RWPE1 (cell line): ENCODE results near the gene ATXN10.
A peak's percentile ranks its signal among the peaks of the same experiment; 100 is the strongest.

Source experiments
- CTCF ChIA-PET: fragments of 350-600 bp; sonication (Branson Sonifier 250); formaldehyde crosslinking; extraction: SDS; loops from one replicate; lab custom pipeline; 2021; lab: Yijun Ruan, JAX
- POLR2A ChIA-PET: fragments of 400-600 bp; formaldehyde crosslinking; extraction: SDS; loops from one replicate; lab custom pipeline; 2020; ENCODE audit warnings: antibody characterized with exemption; ENCODE audit not compliant: low non-redundant PET; lab: Yijun Ruan, JAX
- DNase-seq: peaks from one replicate; pipeline ENCODE4 v3.0.0; 2012; ENCODE audit warnings: low spot score
- H3K27ac ChIP-seq: fragments of 450-650 bp; 2 replicates; pipeline ENCODE4 v1.5.1; 2017
- CTCF ChIP-seq: fragments of 450-650 bp; conservative IDR thresholded peaks from 2 replicates; pipeline ENCODE4 v1.5.1; 2017; ENCODE audit warnings: low read depth, mild to moderate bottlenecking

ATXN10 gene

GRCh38 chr22:45684169-45684568 lies 12.5 kb downstream of the ATXN10 start:
- no peak for DNase-seq
- no peak overlapping the region for H3K27ac ChIP-seq
- TF ChIP-seq CTCF, result no peak
- POLR2A ChIA-PET, result no interaction called here
- CTCF ChIA-PET, result no interaction called here

- no peak for TF ChIP-seq CTCF
- ChIA-PET CTCF (interaction anchor here (0.6 kb wide), 1 partner anchor 321 kb away, joined by 3 read pairs; no protein-coding TSS in a partner anchor), POLR2A (interaction anchor here (0.7 kb wide), 1 partner anchor 13 kb away, joined by 3 read pairs; the partner anchor contains the start of gene ATXN10)
- DNase-seq, result no peak
- H3K27ac ChIP-seq, result no peak overlapping the region
These were observed 13.3 kb downstream of the ATXN10 start for GRCh38 chr22:45684752-45685574.

GRCh38 chr22:45686004-45686403 lies 14.4 kb downstream of the ATXN10 start:
- CTCF ChIA-PET, result no interaction called here
- DNase-seq, result no peak
- POLR2A ChIA-PET, result no interaction called here
- H3K27ac ChIP-seq, result no peak overlapping the region
- TF ChIP-seq CTCF, result no peak

GRCh38 chr22:45686836-45687235 lies 15.2 kb downstream of the ATXN10 start:
- ChIA-PET POLR2A (no interaction called here), CTCF (no interaction called here)
- no peak for DNase-seq
- TF ChIP-seq CTCF, result no peak
- H3K27ac ChIP-seq, result no peak overlapping the region; the same call in 1 of the 2 replicates

GRCh38 chr22:45688600-45689080 lies 17.0 kb downstream of the ATXN10 start:
- ChIA-PET CTCF (no interaction called here), POLR2A (no interaction called here)
- H3K27ac ChIP-seq, result peak overlapping the region; percentile 73
- peak; percentile 42 for DNase-seq
- TF ChIP-seq CTCF, result no peak

- no peak for TF ChIP-seq CTCF
- POLR2A ChIA-PET, result no interaction called here
- CTCF ChIA-PET, result interaction anchor here (0.6 kb wide), 1 partner anchor 136 kb away, joined by 3 read pairs; no protein-coding TSS in a partner anchor
- DNase-seq, result no peak
- H3K27ac ChIP-seq, result no peak overlapping the region
These were observed 17.6 kb downstream of the ATXN10 start for GRCh38 chr22:45689211-45689610.
